ENCODE data around the gene LNP1.

DNA sequence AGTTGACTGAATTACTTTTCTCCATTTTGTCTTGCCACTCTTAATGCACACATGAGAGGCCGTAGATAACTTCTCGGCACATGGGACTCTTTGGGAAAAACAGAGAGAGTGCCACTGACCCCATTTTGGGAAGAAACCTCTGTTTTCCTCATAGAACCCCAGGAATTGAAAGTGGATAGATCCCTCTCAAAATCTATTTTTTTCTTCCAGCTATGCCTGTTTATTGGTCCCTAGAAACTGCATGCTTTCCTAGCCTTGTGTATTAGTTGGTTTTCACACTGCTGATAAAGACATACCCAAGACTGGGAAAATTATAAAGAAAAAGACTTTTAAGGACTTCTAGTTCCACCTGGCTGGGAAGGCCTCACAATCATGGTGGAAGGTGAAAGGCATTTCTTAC, 67.3 kb downstream of the LNP1 start:
- TF ChIP-seq MTA1 (IDR thresholded peaks at IDR 0.05; ENCODE audit: borderline replicate concordance) (no peak), EGR1 (conservative IDR thresholded peaks at IDR 0.05) (no peak), ZNF785 (CRISPR knock-in tag; IDR thresholded peaks at IDR 0.05) (no peak), CBX3 (IDR thresholded peaks at IDR 0.05; ENCODE audit: borderline replicate concordance in 1 of 2, low read length in 2 of 2) (no peak), HDAC2 (IDR thresholded peaks at IDR 0.05) (no peak), HNRNPH1 (optimal IDR thresholded peaks at IDR 0.05; ENCODE audit: low read depth, low read length) (no peak), EHMT2 (IDR thresholded peaks at IDR 0.05) (no peak), ZBED1 (IDR thresholded peaks at IDR 0.05) (no peak), ZNF77 (CRISPR knock-in tag; IDR thresholded peaks at IDR 0.05) (no peak), MED1 (CRISPR knock-in tag; IDR thresholded peaks at IDR 0.05; ENCODE audit: borderline replicate concordance) (no peak), HDGF (IDR thresholded peaks at IDR 0.05) (no peak), JUND (IDR thresholded peaks at IDR 0.05; ENCODE audit: borderline replicate concordance, low read depth, low read length) (no peak), JUND (tag; IDR thresholded peaks at IDR 0.05; ENCODE audit: borderline replicate concordance, low read depth, low read length) (no peak)
- TF ChIP-seq, protein P1, sequence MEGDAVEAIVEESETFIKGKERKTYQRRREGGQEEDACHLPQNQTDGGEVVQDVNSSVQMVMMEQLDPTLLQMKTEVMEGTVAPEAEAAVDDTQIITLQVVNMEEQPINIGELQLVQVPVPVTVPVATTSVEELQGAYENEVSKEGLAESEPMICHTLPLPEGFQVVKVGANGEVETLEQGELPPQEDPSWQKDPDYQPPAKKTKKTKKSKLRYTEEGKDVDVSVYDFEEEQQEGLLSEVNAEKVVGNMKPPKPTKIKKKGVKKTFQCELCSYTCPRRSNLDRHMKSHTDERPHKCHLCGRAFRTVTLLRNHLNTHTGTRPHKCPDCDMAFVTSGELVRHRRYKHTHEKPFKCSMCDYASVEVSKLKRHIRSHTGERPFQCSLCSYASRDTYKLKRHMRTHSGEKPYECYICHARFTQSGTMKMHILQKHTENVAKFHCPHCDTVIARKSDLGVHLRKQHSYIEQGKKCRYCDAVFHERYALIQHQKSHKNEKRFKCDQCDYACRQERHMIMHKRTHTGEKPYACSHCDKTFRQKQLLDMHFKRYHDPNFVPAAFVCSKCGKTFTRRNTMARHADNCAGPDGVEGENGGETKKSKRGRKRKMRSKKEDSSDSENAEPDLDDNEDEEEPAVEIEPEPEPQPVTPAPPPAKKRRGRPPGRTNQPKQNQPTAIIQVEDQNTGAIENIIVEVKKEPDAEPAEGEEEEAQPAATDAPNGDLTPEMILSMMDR (IDR thresholded peaks at IDR 0.05 in 2 of 3, conservative IDR thresholded peaks at IDR 0.05 in 1 of 3; ENCODE audit: insufficient read depth in 2 of 3, low read depth in 1 of 3, low read length in 3 of 3) = no peak
- TF ChIP-seq, protein P2, sequence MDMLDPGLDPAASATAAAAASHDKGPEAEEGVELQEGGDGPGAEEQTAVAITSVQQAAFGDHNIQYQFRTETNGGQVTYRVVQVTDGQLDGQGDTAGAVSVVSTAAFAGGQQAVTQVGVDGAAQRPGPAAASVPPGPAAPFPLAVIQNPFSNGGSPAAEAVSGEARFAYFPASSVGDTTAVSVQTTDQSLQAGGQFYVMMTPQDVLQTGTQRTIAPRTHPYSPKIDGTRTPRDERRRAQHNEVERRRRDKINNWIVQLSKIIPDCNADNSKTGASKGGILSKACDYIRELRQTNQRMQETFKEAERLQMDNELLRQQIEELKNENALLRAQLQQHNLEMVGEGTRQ (CRISPR knock-in tag; IDR thresholded peaks at IDR 0.05) = no peak

Data from K562 (cell line).